HepG2 (cell line): Measurements from ENCODE around the gene PLEKHA6. TPM values are rescaled to one million over a fixed set of nuclear protein-coding genes. Genes with fewer than 3 reads are reported as not detected.

ENCODE experiments used
- ATAC-seq: fragments of 200-7000 bp; cut with Tn5 transposase; 3 replicates; pipeline ENCODE4 v1.9.1; 2020; ENCODE audit warnings: mild to moderate bottlenecking, moderate library complexity
- BruUV-seq: library from RNA; stranded (reverse); fragments of 400-500 nt; replicated peaks from 2 replicates; lab custom pipeline; 2021; lab: Mats Ljungman, UMichigan
- CTCF ChIA-PET: fragments of 300-600 bp; formaldehyde crosslinking; extraction: SDS; loops from one replicate; lab custom pipeline; 2021; ENCODE audit warnings: low total read pairs, inconsistent platforms, low intra/inter-chr PET ratio; lab: Yijun Ruan, JAX
- POLR2A ChIA-PET: fragments of 350-600 bp; sonication (Branson Sonifier 250); formaldehyde crosslinking; loops from one replicate; lab custom pipeline; 2020; ENCODE audit warnings: antibody characterized with exemption, inconsistent platforms; lab: Yijun Ruan, JAX
- DNase-seq: peaks from one replicate; pipeline ENCODE4 v3.0.0-alpha.2; 2015; ENCODE audit warnings: low spot score
- FAIRE-seq: peaks from 3 replicates; lab custom pipeline; 2011; peaks lifted over from hg19 to GRCh38; lab: Jason Lieb, UNC
- H2AFZ ChIP-seq: one replicate; pipeline ENCODE4 v1.6.1; 2011; ENCODE audit warnings: low read length, inconsistent platforms
- H3K27ac ChIP-seq: fragments of 300-600 bp; 3 replicates; pipeline ENCODE4 v1.8.0; 2011; ENCODE audit warnings: mixed run types, mild to moderate bottlenecking, mixed read lengths, low read length, inconsistent platforms; ENCODE audit not compliant: insufficient read depth; ENCODE audit errors: extremely low read length
- H3K27me3 ChIP-seq, 2 experiments: fragments of 200-600 bp in 1 of 2; 2 replicates in 1 of 2; 3 replicates in 1 of 2; pipeline versions ENCODE4 v1.6.0 to v1.8.0; 2011; ENCODE audit warnings: low read length in 2 of 2, mild to moderate bottlenecking in 2 of 2, moderate library complexity in 2 of 2, inconsistent platforms in 1 of 2; ENCODE audit not compliant: insufficient read depth in 2 of 2, control insufficient read depth in 1 of 2
- H3K36me3 ChIP-seq, 2 experiments: fragments of 200-600 bp in 1 of 2; replicated peaks in 1 of 2; 2 replicates in 1 of 2; 3 replicates in 1 of 2; pipeline versions ENCODE4 v1.5.1 to v1.8.0; 2011; ENCODE audit warnings: low read length in 2 of 2, inconsistent platforms in 1 of 2; ENCODE audit not compliant: insufficient read depth in 2 of 2, control insufficient read depth in 1 of 2
- H3K4me1 ChIP-seq: 2 replicates; pipeline ENCODE4 v1.5.1; 2012; ENCODE audit warnings: low read length, inconsistent platforms; ENCODE audit not compliant: insufficient read depth
- H3K4me2 ChIP-seq: 2 replicates; pipeline ENCODE4 v1.6.0; 2011; ENCODE audit warnings: low read depth, low read length, inconsistent platforms
- H3K4me3 ChIP-seq, 3 experiments: fragments of 200-600 bp in 1 of 3; sonication (generic), shearing (Covaris generic) in 1 of 3; replicated peaks in 1 of 3; 2 replicates each; pipeline ENCODE4 v1.5.1; 2011 to 2016; ENCODE audit warnings: low read length in 3 of 3, inconsistent platforms in 2 of 3, low read depth in 2 of 3, mild to moderate bottlenecking in 2 of 3, control low read depth in 1 of 3, mixed read lengths in 1 of 3; ENCODE audit not compliant: insufficient read depth in 1 of 3
- H3K79me2 ChIP-seq: one replicate; pipeline ENCODE4 v1.6.1; 2011; ENCODE audit warnings: low read length, inconsistent platforms; ENCODE audit not compliant: insufficient read depth
- H3K9ac ChIP-seq: 2 replicates; pipeline ENCODE4 v1.6.0; 2011; ENCODE audit warnings: mild to moderate bottlenecking, low read depth, low read length, inconsistent platforms; ENCODE audit not compliant: insufficient read depth
- H3K9me3 ChIP-seq: 2 replicates; pipeline ENCODE4 v1.5.1; 2012; ENCODE audit warnings: mild to moderate bottlenecking, low read length
- H4K20me1 ChIP-seq: 2 replicates; pipeline ENCODE4 v1.6.0; 2011; ENCODE audit warnings: inconsistent platforms, mild to moderate bottlenecking, low read length, moderate library complexity; ENCODE audit not compliant: insufficient read depth
- CSRNP1 ChIP-seq: sonication (generic); formaldehyde crosslinking; IDR thresholded peaks from 2 replicates; pipeline ENCODE4 v1.8.1; 2023; ENCODE audit warnings: mild to moderate bottlenecking, missing genetic modification reagents
- ELF4 ChIP-seq: sonication (generic); formaldehyde crosslinking; IDR thresholded peaks from 2 replicates; pipeline ENCODE4 v1.5.0; 2020; ENCODE audit warnings: missing genetic modification reagents, mild to moderate bottlenecking, moderate library complexity, borderline replicate concordance
- GLI4 ChIP-seq: sonication (generic); formaldehyde crosslinking; IDR thresholded peaks from 2 replicates; pipeline ENCODE4 v1.5.1; 2020; ENCODE audit warnings: missing genetic modification reagents, mild to moderate bottlenecking, moderate library complexity, borderline replicate concordance
- HMGXB4 ChIP-seq, 2 experiments: sonication (generic) in 1 of 2; formaldehyde crosslinking in 1 of 2; IDR thresholded peaks; 2 replicates each; pipeline versions ENCODE4 v1.4.0 to v1.6.1; 2018 to 2020; ENCODE audit warnings: missing genetic modification reagents in 2 of 2, borderline replicate concordance in 1 of 2, low read depth in 1 of 2, mild to moderate bottlenecking in 1 of 2, missing biosample characterization in 1 of 2
- HOXD1 ChIP-seq: sonication (generic); formaldehyde crosslinking; IDR thresholded peaks from 2 replicates; pipeline ENCODE4 v1.5.0; 2020; ENCODE audit warnings: missing genetic modification reagents
- MAX ChIP-seq: IDR thresholded peaks from 2 replicates; pipeline ENCODE4 v1.6.1; 2012; ENCODE audit warnings: inconsistent platforms
- POLR2G ChIP-seq: fragments of 200-400 bp; formaldehyde crosslinking; IDR thresholded peaks from 2 replicates; pipeline ENCODE4 v1.6.1; 2018; ENCODE audit warnings: mild to moderate bottlenecking, low read depth, low read length, moderate library complexity
- PRDM10 ChIP-seq: sonication (generic); formaldehyde crosslinking; IDR thresholded peaks from 2 replicates; pipeline ENCODE4 v1.4.0; 2020; ENCODE audit warnings: low read depth, missing genetic modification reagents
- SNAPC5 ChIP-seq: sonication (generic); formaldehyde crosslinking; IDR thresholded peaks from 2 replicates; pipeline ENCODE4 v1.8.1; 2023; ENCODE audit warnings: mild to moderate bottlenecking, missing genetic modification reagents, borderline replicate concordance
- TERF1 ChIP-seq: sonication (generic); formaldehyde crosslinking; IDR thresholded peaks from 2 replicates; pipeline ENCODE4 v1.8.0; 2022; ENCODE audit warnings: mild to moderate bottlenecking, missing genetic modification reagents, moderate library complexity
- ZBTB46 ChIP-seq: sonication (generic); formaldehyde crosslinking; IDR thresholded peaks from 2 replicates; pipeline ENCODE4 v1.4.0; 2020; ENCODE audit warnings: mild to moderate bottlenecking, missing genetic modification reagents, borderline replicate concordance
- WGBS: methylation state at CpG from one replicate; pipeline ENCODE4 v1.1.6; 2017; ENCODE audit warnings: low lambda C conversion rate; 5-methylcytosine and 5-hydroxymethylcytosine counted together
- in situ Hi-C: cut with HindIII; loops from 2 replicates; pipeline ENCODE4 v1.10.0; 2017; ENCODE audit warnings: low pct_unique_long_range_greater_than_20kb; ENCODE audit not compliant: extremely low pct_ligation_motif_present
- intact Hi-C: fragments of 100-400 bp; cut with micrococcal nuclease; formaldehyde crosslinking; loops from one replicate; pipeline ENCODE4 v1.10.0; 2022; ENCODE audit not compliant: unreplicated experiment
- polyA plus RNA-seq, 8 experiments: library from polyadenylated mRNA; depleted of rRNA in 3 of 8; stranded (reverse) in 7 of 8; unstranded in 1 of 8; fragments of >200 nt; fragmentation: Illumina TruSeq in 4 of 8; extraction: Trizol in 4 of 8; gene quantifications; 2 replicates each; pipeline versions ENCODE4 v1.2.1 to v1.2.3, GENCODE V29; 2011 to 2016; ENCODE audit warnings: low read depth in 4 of 8, missing spikeins in 1 of 8, mixed read lengths in 1 of 8; ENCODE audit not compliant: insufficient read depth in 1 of 8
- total RNA-seq, 5 experiments: library from RNA; depleted of rRNA; stranded (reverse); fragments of >200 nt; fragmentation: Illumina TruSeq; extraction: Trizol; gene quantifications; 2 replicates each; pipeline ENCODE4 v1.2.3, GENCODE V29; 2016; ENCODE audit warnings: low read depth in 1 of 5

Gene PLEKHA6
- total and polyA plus RNA-seq, 2 of the 13 experiments (the other 11 are each of a cell fraction or from before 2014, with no cell fraction given), result 5.3 to 11.4 TPM

- Histone ChIP-seq H3K27me3 (no peaks in the 10 kb centered on the region), H2AFZ (no peak overlapping the region), H3K9me3 (no peaks in the 10 kb centered on the region), H3K27ac (no peak overlapping the region), H3K4me2 (no peak overlapping the region), H4K20me1 (no peaks in the 10 kb centered on the region), H3K4me1 (peaks cover 22% of the 10 kb centered on the region), H3K36me3 (peaks cover 0 to 1% of the 10 kb centered on the region in 2 experiments; a peak in 1 of 5 replicates), H3K79me2 (no peaks in the 10 kb centered on the region), H3K9ac (no peak overlapping the region), H3K4me3 (no peak overlapping the region)
- in situ Hi-C loops, result no loop called here
- BruUV-seq, result no TSS peak
- ChIA-PET POLR2A (no interaction called here), CTCF (no interaction called here)
- DNase-seq, result no peak
- intact Hi-C loops, result no loop called here
- no peak for FAIRE-seq
- no peak for ATAC-seq
- WGBS, result 93% methylated on average over 6 of the region's 6 CpGs
- TF ChIP-seq CSRNP1 (CRISPR knock-in tag) (no peak), POLR2G (no peak), HMGXB4 (CRISPR knock-in tag; IDR thresholded peaks at IDR 0.05; ENCODE audit: borderline replicate concordance in 1 of 2, low read depth in 1 of 2) (no peak), GLI4 (CRISPR knock-in tag) (no peak), TERF1 (no peak), MAX (no peak), PRDM10 (no peak), ELF4 (CRISPR knock-in tag) (no peak), ZBTB46 (CRISPR knock-in tag) (no peak), SNAPC5 (no peak), HOXD1 (CRISPR knock-in tag) (no peak)
These were observed 13.6 kb downstream of the PLEKHA6 start for GRCh38 chr1:204345941-204346645.
